Testis (tissue), 2 donors: ENCODE measurements around the gene COPG1.

Source experiments
- POLR2A ChIP-seq: fragments of 450-650 bp; IDR thresholded peaks from one replicate; pipeline ENCODE4 v1.6.1; 2017; ENCODE audit warnings: antibody characterized with exemption, mild to moderate bottlenecking, moderate library complexity
- TF ChIP-seq, protein P1 (sequence below), 3 experiments: fragments of 450-650 bp in 2 of 3; fragments of 200-600 bp in 1 of 3; sonication (generic) in 1 of 3; IDR thresholded peaks; one replicate each; pipeline ENCODE4 v1.5.1; 2016 to 2019; ENCODE audit warnings: antibody characterized with exemption in 3 of 3, mild to moderate bottlenecking in 2 of 3, moderate library complexity in 1 of 3

DNA sequence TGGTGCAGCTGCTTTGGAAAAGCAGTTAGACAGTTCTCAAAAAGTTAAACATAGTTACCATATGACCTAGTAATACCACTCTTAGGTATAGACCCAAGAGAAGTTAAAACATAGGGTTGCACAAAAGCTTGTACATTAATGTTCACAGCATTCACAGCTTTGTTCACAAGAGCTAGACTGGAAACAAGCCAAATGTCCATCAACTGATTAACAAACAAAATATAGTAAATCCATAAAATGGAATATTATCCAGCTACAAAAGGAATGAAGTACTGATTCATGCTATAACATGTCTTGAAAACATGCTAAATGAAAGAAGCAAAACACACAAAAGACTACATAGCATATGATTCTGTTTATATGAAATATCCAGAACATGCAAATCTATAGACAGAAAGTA is 2.8 kb upstream of the COPG1 start:
- TF ChIP-seq, protein P1, sequence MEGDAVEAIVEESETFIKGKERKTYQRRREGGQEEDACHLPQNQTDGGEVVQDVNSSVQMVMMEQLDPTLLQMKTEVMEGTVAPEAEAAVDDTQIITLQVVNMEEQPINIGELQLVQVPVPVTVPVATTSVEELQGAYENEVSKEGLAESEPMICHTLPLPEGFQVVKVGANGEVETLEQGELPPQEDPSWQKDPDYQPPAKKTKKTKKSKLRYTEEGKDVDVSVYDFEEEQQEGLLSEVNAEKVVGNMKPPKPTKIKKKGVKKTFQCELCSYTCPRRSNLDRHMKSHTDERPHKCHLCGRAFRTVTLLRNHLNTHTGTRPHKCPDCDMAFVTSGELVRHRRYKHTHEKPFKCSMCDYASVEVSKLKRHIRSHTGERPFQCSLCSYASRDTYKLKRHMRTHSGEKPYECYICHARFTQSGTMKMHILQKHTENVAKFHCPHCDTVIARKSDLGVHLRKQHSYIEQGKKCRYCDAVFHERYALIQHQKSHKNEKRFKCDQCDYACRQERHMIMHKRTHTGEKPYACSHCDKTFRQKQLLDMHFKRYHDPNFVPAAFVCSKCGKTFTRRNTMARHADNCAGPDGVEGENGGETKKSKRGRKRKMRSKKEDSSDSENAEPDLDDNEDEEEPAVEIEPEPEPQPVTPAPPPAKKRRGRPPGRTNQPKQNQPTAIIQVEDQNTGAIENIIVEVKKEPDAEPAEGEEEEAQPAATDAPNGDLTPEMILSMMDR (IDR thresholded peaks at IDR 0.05) = no peak
- TF ChIP-seq POLR2A = no peak
